DOHH2 (cell line): ENCODE data around the gene TBX20.

ENCODE experiments used
- H3F3A ChIP-seq: fragments of 200-600 bp; sonication (generic), shearing (Covaris generic); 2 replicates; pipeline ENCODE4 v1.6.0; 2016; ENCODE audit warnings: antibody characterized with exemption, mild to moderate bottlenecking; ENCODE audit not compliant: control insufficient read depth, insufficient read depth
- H3K27ac ChIP-seq: fragments of 200-600 bp; sonication (generic); 2 replicates; pipeline ENCODE4 v1.5.1; 2014; ENCODE audit warnings: low read depth, mild to moderate bottlenecking, low read length, moderate library complexity
- H3K27me3 ChIP-seq: fragments of 200-600 bp; sonication (generic); 2 replicates; pipeline ENCODE4 v1.6.1; 2014; ENCODE audit warnings: mild to moderate bottlenecking, low read length, mixed read lengths; ENCODE audit not compliant: control insufficient read depth
- H3K36me3 ChIP-seq: fragments of 200-600 bp; sonication (generic); 2 replicates; pipeline ENCODE4 v1.6.1; 2014; ENCODE audit warnings: mild to moderate bottlenecking, low read length, moderate library complexity, mixed read lengths; ENCODE audit not compliant: control insufficient read depth
- H3K4me1 ChIP-seq: fragments of 200-600 bp; sonication (generic); 2 replicates; pipeline ENCODE4 v1.6.1; 2014; ENCODE audit warnings: mild to moderate bottlenecking, low read length, mixed read lengths; ENCODE audit not compliant: control insufficient read depth
- H3K4me2 ChIP-seq: fragments of 200-600 bp; sonication (generic); 2 replicates; pipeline ENCODE4 v1.6.0; 2014; ENCODE audit warnings: mild to moderate bottlenecking, low read length, moderate library complexity
- H3K4me3 ChIP-seq: fragments of 200-600 bp; sonication (generic); 2 replicates; pipeline ENCODE4 v1.5.1; 2014; ENCODE audit warnings: mild to moderate bottlenecking, low read length, mixed read lengths
- H3K79me2 ChIP-seq: fragments of 200-600 bp; sonication (generic); 2 replicates; pipeline ENCODE4 v1.6.1; 2014; ENCODE audit warnings: mild to moderate bottlenecking, low read length, mixed read lengths; ENCODE audit not compliant: control insufficient read depth
- H3K9me2 ChIP-seq: fragments of 200-600 bp; sonication (generic); replicated peaks from 2 replicates; pipeline ENCODE4 v1.6.1; 2014; ENCODE audit warnings: mild to moderate bottlenecking, low read length, mixed read lengths; ENCODE audit not compliant: control insufficient read depth
- H3K9me3 ChIP-seq: fragments of 200-600 bp; sonication (generic); 2 replicates; pipeline ENCODE4 v1.6.1; 2014; ENCODE audit warnings: antibody characterized with exemption, low read length, mixed read lengths; ENCODE audit not compliant: control insufficient read depth, insufficient read depth
- H4K20me1 ChIP-seq: fragments of 200-600 bp; sonication (generic); 2 replicates; pipeline ENCODE4 v1.6.0; 2014; ENCODE audit warnings: low read depth, mild to moderate bottlenecking, antibody characterized with exemption, low read length, moderate library complexity; ENCODE audit not compliant: control insufficient read depth, insufficient read depth
- EZH2phosphoT487 ChIP-seq: fragments of 200-600 bp; sonication (generic); IDR thresholded peaks from 2 replicates; pipeline ENCODE4 v1.6.1; 2017; ENCODE audit warnings: borderline replicate concordance, mild to moderate bottlenecking, antibody characterized with exemption, low read length, moderate library complexity, mixed read lengths
- TF ChIP-seq, protein P1 (sequence below): fragments of 200-600 bp; sonication (generic); IDR thresholded peaks from one replicate; pipeline ENCODE4 v1.5.1; 2014; ENCODE audit warnings: antibody characterized with exemption, mild to moderate bottlenecking, low read depth, low read length; ENCODE audit not compliant: poor library complexity, severe bottlenecking

TBX20 gene

DNA sequence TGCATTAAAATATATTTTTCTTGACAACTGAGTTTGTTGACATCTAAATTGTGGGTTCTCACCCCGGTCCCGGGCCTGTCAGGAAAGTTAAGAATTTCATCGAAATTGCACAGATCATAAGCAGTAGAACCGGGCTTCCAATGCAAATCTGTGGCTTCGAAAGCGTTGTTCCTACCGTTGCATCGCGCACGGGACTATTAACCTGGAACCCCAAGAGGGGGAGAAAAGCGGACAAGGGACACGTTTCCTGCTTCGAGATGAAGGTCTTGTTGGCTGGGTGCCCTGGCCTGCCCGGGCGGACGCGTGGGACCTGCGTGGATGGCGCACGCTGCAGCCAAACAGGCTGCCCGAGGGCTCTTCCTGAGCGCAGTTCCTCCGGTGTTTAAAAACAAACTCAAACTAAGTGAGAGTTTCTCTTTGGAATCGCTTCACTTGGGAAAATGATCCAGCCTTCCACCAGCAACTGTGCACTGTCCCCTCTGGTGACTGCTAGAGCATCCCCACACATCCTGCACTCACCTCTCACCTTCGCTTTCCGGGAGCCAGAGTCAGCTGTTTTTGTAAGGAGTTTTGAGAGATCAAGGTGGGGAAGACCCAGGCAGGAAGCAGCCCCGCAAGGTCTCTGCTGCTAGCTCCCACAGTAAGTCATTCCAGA lies 5.1 kb upstream of the TBX20 start:
- no peak overlapping the region for H3K4me2 ChIP-seq

DNA sequence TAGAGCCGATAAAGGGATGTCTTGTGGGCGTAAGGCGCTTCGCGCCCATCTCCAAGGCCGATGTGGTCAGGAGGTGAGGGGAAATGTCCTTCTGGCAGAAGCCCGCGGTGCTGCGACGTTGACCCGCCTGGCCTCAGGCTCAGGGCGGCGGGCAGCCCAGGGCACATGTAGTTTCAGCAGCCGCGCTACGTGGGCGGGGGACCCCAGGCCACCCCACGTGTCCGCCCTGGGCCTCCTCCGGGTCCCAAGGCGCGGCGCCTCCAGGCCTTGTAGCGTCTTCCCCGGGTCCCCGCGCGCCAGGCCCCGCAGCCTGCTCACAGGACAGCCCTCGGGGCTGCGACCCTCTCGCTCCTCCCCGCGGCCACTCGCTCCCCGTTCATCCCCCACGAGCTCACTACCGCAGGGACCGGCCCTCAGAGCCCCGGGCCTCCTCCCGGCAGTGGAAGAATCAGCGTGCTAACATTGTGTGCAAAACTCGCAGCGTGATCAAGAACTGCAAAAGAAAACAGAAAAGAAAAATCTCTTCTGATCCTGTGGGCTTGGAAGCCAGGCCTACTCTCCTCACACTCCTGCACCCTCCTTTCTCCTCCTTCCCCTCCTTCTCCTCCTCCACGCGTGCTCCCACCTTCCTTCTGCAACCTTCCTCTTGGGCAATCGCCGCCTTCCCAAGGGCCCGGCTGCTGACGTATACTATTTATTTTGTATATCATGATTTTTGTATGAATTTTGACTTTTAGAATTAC lies 4.4 kb upstream of the TBX20 start:
- Histone ChIP-seq H3K9me2 (no peaks in the 10 kb centered on the region), H3K27me3 (peaks cover 32% of the 10 kb centered on the region), H3K4me2 (no peak overlapping the region), H3K79me2 (no peaks in the 10 kb centered on the region), H3K9me3 (no peaks in the 10 kb centered on the region), H3K4me3 (no peak overlapping the region), H3K36me3 (no peaks in the 10 kb centered on the region), H4K20me1 (no peaks in the 10 kb centered on the region), H3F3A (no peaks in the 10 kb centered on the region), H3K27ac (no peak overlapping the region), H3K4me1 (no peaks in the 10 kb centered on the region)
- TF ChIP-seq EZH2phosphoT487, result no peak
- TF ChIP-seq, protein P1, sequence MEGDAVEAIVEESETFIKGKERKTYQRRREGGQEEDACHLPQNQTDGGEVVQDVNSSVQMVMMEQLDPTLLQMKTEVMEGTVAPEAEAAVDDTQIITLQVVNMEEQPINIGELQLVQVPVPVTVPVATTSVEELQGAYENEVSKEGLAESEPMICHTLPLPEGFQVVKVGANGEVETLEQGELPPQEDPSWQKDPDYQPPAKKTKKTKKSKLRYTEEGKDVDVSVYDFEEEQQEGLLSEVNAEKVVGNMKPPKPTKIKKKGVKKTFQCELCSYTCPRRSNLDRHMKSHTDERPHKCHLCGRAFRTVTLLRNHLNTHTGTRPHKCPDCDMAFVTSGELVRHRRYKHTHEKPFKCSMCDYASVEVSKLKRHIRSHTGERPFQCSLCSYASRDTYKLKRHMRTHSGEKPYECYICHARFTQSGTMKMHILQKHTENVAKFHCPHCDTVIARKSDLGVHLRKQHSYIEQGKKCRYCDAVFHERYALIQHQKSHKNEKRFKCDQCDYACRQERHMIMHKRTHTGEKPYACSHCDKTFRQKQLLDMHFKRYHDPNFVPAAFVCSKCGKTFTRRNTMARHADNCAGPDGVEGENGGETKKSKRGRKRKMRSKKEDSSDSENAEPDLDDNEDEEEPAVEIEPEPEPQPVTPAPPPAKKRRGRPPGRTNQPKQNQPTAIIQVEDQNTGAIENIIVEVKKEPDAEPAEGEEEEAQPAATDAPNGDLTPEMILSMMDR, result no peak

More for the DNA sequence above, 5.1 kb upstream of the TBX20 start:
- Histone ChIP-seq H3K36me3 (no peaks in the 10 kb centered on the region), H3K9me2 (no peaks in the 10 kb centered on the region), H3F3A (no peaks in the 10 kb centered on the region), H4K20me1 (no peaks in the 10 kb centered on the region), H3K79me2 (no peaks in the 10 kb centered on the region), H3K27me3 (peaks cover 37% of the 10 kb centered on the region), H3K9me3 (no peaks in the 10 kb centered on the region), H3K4me1 (no peaks in the 10 kb centered on the region), H3K27ac (no peak overlapping the region), H3K4me3 (no peak overlapping the region)
- TF ChIP-seq EZH2phosphoT487, result no peak
- TF ChIP-seq, protein P1, result no peak

- H3K4me1 ChIP-seq, result no peaks in the 10 kb centered on the region
These were observed 3.6 kb upstream of the TBX20 start for GRCh38 chr7:35257251-35258124.

More at GRCh38 chr7:35257251-35258124, 3.6 kb upstream of the TBX20 start:
- H3K27ac ChIP-seq, result no peak overlapping the region
- no peak overlapping the region for H3K4me3 ChIP-seq
- H3K36me3 ChIP-seq, result no peaks in the 10 kb centered on the region
- no peaks in the 10 kb centered on the region for H3K9me2 ChIP-seq
- H3F3A ChIP-seq, result no peaks in the 10 kb centered on the region
- no peak for TF ChIP-seq EZH2phosphoT487
- H4K20me1 ChIP-seq, result no peaks in the 10 kb centered on the region
- no peaks in the 10 kb centered on the region for H3K9me3 ChIP-seq
- no peaks in the 10 kb centered on the region for H3K79me2 ChIP-seq
- H3K27me3 ChIP-seq, result peaks cover 36% of the 10 kb centered on the region
- no peak overlapping the region for H3K4me2 ChIP-seq
